Measurements from ENCODE around the gene PDZRN4. TPM values are rescaled to one million over a fixed set of nuclear protein-coding genes. Genes with fewer than 3 reads are reported as not detected.
"Not testable (repeated sequence)": the region's sequence is repeated elsewhere in the genome, so short reads cannot be mapped to it uniquely, and the experiment has no call there.

Gene PDZRN4
- polyA plus RNA-seq, 3 donors: not detected

DNA sequence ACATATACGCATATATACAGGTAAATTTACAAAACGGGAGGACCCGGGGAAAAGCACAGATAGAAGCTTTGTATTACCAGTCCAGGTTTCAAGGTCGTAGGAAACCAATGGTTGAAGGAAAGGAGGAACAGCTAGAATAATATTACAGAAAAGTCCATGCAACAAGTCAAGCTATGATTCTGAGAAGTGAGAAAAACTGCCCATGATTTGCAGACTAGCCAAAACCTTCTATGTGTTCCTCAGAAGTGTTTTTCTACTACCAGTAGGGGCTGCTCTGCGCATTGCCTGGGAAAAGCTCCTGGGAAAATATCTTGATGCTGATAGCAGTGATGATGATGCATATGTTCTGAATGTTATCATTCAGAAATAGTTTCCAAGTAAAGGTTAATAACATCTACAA lies 2.2 kb downstream of the PDZRN4 start:
- Histone ChIP-seq H3K4me1 (ENCODE audit: control insufficient read depth in 1 of 2, insufficient read depth in 2 of 2, low read length in 2 of 2) (peaks cover 0 to 4% of the 10 kb centered on the region in 2 donors), H3K79me2 (ENCODE audit: insufficient read depth, low read length) (no peaks in the 10 kb centered on the region), H3K27ac (ENCODE audit: low read depth in 1 of 2, low read length in 2 of 2) (no peak overlapping the region), H4K20me1 (ENCODE audit: insufficient read depth, low read length) (no peaks in the 10 kb centered on the region), H3K36me3 (replicated peaks in 1 of 2; ENCODE audit: control insufficient read depth in 1 of 2, insufficient read depth in 2 of 2, low read length in 2 of 2) (no peaks in the 10 kb centered on the region), H3K4me2 (replicated peaks; ENCODE audit: extremely low read depth, low read length, poor library complexity, severe bottlenecking) (no peak overlapping the region), H3K9me3 (replicated peaks in 1 of 2; ENCODE audit: control insufficient read depth in 1 of 2, insufficient read depth in 1 of 2, low read length in 2 of 2) (peaks cover 0 to 24% of the 10 kb centered on the region in 2 donors), H3K27me3 (ENCODE audit: control insufficient read depth in 2 of 2, insufficient read depth in 2 of 2, low read length in 2 of 2) (peaks cover 42 to 55% of the 10 kb centered on the region in 2 donors), H3K4me3 (replicated peaks in 1 of 3; ENCODE audit: low read depth in 2 of 3, low read length in 3 of 3) (no peak overlapping the region), H3K9ac (ENCODE audit: insufficient read depth, low read length, poor library complexity, severe bottlenecking) (no peak overlapping the region), H2AFZ (ENCODE audit: insufficient read depth, low read depth, low read length, poor library complexity, severe bottlenecking) (no peak overlapping the region)
- no CpG with 5 or more reads among the region's 5 CpGs for WGBS (ENCODE audit: insufficient coverage)
- Mint-ChIP-seq H3K36me3 (peaks cover 3 to 6% of the 10 kb centered on the region in 2 donors), H3K27me3 (ENCODE audit: low read depth in 3 of 3) (peaks cover 41 to 61% (median 42%) of the 10 kb centered on the region in 3 donors), H3K4me1 (peaks cover 30% of the 10 kb centered on the region), H3K4me3 (peak overlapping the region in 1 of 2 donors; percentile 73), H3K9me3 (peaks cover 0 to 13% (median 3%) of the 10 kb centered on the region in 7 donors), H3K27ac (no peak overlapping the region)
- TF ChIP-seq, protein P1, sequence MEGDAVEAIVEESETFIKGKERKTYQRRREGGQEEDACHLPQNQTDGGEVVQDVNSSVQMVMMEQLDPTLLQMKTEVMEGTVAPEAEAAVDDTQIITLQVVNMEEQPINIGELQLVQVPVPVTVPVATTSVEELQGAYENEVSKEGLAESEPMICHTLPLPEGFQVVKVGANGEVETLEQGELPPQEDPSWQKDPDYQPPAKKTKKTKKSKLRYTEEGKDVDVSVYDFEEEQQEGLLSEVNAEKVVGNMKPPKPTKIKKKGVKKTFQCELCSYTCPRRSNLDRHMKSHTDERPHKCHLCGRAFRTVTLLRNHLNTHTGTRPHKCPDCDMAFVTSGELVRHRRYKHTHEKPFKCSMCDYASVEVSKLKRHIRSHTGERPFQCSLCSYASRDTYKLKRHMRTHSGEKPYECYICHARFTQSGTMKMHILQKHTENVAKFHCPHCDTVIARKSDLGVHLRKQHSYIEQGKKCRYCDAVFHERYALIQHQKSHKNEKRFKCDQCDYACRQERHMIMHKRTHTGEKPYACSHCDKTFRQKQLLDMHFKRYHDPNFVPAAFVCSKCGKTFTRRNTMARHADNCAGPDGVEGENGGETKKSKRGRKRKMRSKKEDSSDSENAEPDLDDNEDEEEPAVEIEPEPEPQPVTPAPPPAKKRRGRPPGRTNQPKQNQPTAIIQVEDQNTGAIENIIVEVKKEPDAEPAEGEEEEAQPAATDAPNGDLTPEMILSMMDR (IDR thresholded peaks at IDR 0.05): no peak
- intact Hi-C loops (cut with micrococcal nuclease): no loop called here
- DNase-seq: no peak

DNA sequence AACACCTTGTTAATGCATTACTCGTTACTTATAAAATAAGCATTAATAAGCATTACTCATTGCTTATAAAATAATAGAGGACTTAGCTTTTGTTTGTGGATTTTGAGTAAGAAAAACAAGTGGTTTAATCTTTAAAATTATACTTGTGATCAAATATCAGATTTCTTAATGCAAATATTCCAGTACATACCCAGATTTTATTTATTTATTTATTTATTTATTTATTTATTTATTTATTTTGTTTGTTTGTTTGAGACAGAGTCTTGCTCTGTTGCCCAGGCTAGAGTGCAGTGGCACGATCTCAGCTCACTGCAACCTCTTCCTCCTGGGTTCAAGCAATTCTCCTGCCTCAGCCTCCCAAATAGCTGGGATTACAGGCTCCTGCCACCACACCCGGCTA lies 3.4 kb downstream of the PDZRN4 start:
- H3K9ac ChIP-seq (ENCODE audit: insufficient read depth, low read length, poor library complexity, severe bottlenecking); H3K79me2 ChIP-seq (ENCODE audit: insufficient read depth, low read length); H4K20me1 ChIP-seq (ENCODE audit: insufficient read depth, low read length); DNase-seq; intact Hi-C loops (cut with micrococcal nuclease); H2AFZ ChIP-seq (ENCODE audit: insufficient read depth, low read depth, low read length, poor library complexity, severe bottlenecking); H3K27ac Mint-ChIP-seq; H3K4me3 Mint-ChIP-seq; H3K4me1 ChIP-seq (ENCODE audit: control insufficient read depth in 1 of 2, insufficient read depth in 2 of 2, low read length in 2 of 2); H3K4me3 ChIP-seq (replicated peaks in 1 of 3; ENCODE audit: low read depth in 2 of 3, low read length in 3 of 3); H3K36me3 ChIP-seq (replicated peaks in 1 of 2; ENCODE audit: control insufficient read depth in 1 of 2, insufficient read depth in 2 of 2, low read length in 2 of 2); H3K27ac ChIP-seq (ENCODE audit: low read depth in 1 of 2, low read length in 2 of 2); H3K36me3 Mint-ChIP-seq; H3K4me2 ChIP-seq (replicated peaks; ENCODE audit: extremely low read depth, low read length, poor library complexity, severe bottlenecking): not testable (repeated sequence)
- Mint-ChIP-seq H3K9me3 (peaks cover 0 to 13% (median 3%) of the 10 kb centered on the region in 7 donors), H3K27me3 (ENCODE audit: low read depth in 3 of 3) (peaks cover 41 to 57% (median 42%) of the 10 kb centered on the region in 3 donors), H3K4me1 (peaks cover 20% of the 10 kb centered on the region)
- Histone ChIP-seq H3K27me3 (ENCODE audit: control insufficient read depth in 2 of 2, insufficient read depth in 2 of 2, low read length in 2 of 2) (peaks cover 42 to 55% of the 10 kb centered on the region in 2 donors), H3K9me3 (replicated peaks in 1 of 2; ENCODE audit: control insufficient read depth in 1 of 2, insufficient read depth in 1 of 2, low read length in 2 of 2) (peaks cover 0 to 24% of the 10 kb centered on the region in 2 donors)
- no CpG with 5 or more reads among the region's 3 CpGs for WGBS (ENCODE audit: insufficient coverage)

Data from CD14-positive monocyte (primary cell).